Heart left ventricle (tissue), 13 donors: Measurements from ENCODE around the gene ITPK1.

Source experiments
- POLR2A ChIP-seq, 2 donors: fragments of 450-650 bp; IDR thresholded peaks; one replicate each; pipeline ENCODE4 v1.6.1; 2017; ENCODE audit warnings: antibody characterized with exemption in 2 of 2, mild to moderate bottlenecking in 2 of 2, moderate library complexity in 2 of 2
- TF ChIP-seq, protein P1 (sequence below), 12 donors: fragments of 200-600 bp; sonication (generic) in 4 of 12; IDR thresholded peaks; one replicate each; pipeline versions ENCODE4 v1.5.0 to v1.8.0; 2018 to 2022; ENCODE audit warnings: antibody characterized with exemption in 12 of 12, mild to moderate bottlenecking in 5 of 12
- donor health status: ischemic (EF 13 %, LVEDD 7.1; RV severe dilation, severe dysfunction).
- donor health status: DM: no; HTN: yes; CAD: no.
- donor health status: DM: no; HTN: no; CAD: no.
- donor health status: ischemic (EF 25% LVEDD 6.9; RV normal size, moderate dysfunction).
- donor health status: ischemic (EF 25% LVEDD 5.7; RV mildly dilated, moderate dysfunction).
- donor health status: ischemic (EF 35%, LVEDD 5.7; RV mildly dilated, moderate dysfunction).
- donor health status: nonischemic (EF 11% LVEDD 7.7; RV severe dilation, severe dysfunction).
- donor health status: DM: yes; HTN: yes; CAD: no.
- donor health status: PGD.
- donor health status: ischemic (EF 29% LVEDD 5.4; RV normal size, mild dysfunction).
- donor health status: nonischemic (EF 23%, LVEDD 6.1; RV moderate dilation, normal function).

DNA sequence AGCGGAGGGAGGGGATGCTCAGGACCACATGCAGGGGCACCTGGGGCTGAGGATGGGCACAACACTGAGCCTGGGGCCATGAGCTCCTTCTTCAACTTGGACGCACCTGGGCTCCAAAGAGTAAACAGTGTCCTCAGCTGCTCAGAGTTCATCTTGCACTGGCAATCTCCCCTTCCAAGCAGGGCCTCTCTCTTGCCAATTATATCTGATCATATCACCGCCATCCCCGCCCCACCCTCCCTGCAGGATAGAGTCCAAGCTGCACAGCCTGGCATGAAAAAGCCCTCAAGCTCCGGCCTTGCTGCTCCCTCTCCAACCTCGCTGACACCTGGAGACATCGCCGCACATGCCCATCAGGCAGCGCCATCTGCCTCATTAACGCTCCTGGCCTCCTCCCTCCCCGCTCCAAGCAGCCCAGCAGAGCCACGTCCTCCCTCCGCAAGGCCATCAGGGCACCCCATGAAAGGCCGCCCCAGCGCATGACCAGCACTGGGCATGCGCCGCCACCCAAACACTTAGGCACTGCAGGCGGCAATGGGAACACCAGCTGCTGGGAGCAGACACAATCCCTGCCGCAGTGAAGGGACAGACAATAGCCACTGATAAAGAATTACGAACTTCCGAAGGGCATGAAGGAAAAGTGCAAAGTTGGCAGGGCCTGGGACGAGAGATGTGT lies 103.9 kb downstream of the ITPK1 start:
- TF ChIP-seq, protein P1, sequence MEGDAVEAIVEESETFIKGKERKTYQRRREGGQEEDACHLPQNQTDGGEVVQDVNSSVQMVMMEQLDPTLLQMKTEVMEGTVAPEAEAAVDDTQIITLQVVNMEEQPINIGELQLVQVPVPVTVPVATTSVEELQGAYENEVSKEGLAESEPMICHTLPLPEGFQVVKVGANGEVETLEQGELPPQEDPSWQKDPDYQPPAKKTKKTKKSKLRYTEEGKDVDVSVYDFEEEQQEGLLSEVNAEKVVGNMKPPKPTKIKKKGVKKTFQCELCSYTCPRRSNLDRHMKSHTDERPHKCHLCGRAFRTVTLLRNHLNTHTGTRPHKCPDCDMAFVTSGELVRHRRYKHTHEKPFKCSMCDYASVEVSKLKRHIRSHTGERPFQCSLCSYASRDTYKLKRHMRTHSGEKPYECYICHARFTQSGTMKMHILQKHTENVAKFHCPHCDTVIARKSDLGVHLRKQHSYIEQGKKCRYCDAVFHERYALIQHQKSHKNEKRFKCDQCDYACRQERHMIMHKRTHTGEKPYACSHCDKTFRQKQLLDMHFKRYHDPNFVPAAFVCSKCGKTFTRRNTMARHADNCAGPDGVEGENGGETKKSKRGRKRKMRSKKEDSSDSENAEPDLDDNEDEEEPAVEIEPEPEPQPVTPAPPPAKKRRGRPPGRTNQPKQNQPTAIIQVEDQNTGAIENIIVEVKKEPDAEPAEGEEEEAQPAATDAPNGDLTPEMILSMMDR (IDR thresholded peaks at IDR 0.05): no peak
- no peak for TF ChIP-seq POLR2A (IDR thresholded peaks at IDR 0.05)
